Measurements from ENCODE around the gene SEMA3F. TPM values are rescaled to one million over a fixed set of nuclear protein-coding genes. Genes with fewer than 3 reads are reported as not detected.

The SEMA3F gene
- total RNA-seq, 3 donors from 2014 or later, result 10.7 to 15.3 (median 14.6) TPM

GRCh38 chr3:50134367-50134766 is 20.8 kb upstream of the SEMA3F start:
- no peak for DNase-seq
- no peak for TF ChIP-seq CTCF (IDR thresholded peaks at IDR 0.05)
- no peaks in the 10 kb centered on the region for H3K9me3 ChIP-seq
- ATAC-seq, result no peak
- H3K4me1 ChIP-seq (ENCODE audit: low read depth), result no peaks in the 10 kb centered on the region
- no peaks in the 10 kb centered on the region for H3K36me3 ChIP-seq (ENCODE audit: low read depth)
- intact Hi-C loops (cut with DNase I, micrococcal nuclease), result no loop called here
- no peak overlapping the region for H3K4me3 ChIP-seq

- H3K4me1 ChIP-seq (ENCODE audit: low read depth), result no peaks in the 10 kb centered on the region
- no peak for ATAC-seq
Observed at GRCh38 chr3:50135964-50136363, 19.2 kb upstream of the SEMA3F start.

GRCh38 chr3:50136714-50137405 is 18.3 kb upstream of the SEMA3F start:
- Histone ChIP-seq H3K9me3 (no peaks in the 10 kb centered on the region), H3K4me3 (no peak overlapping the region), H3K4me1 (ENCODE audit: low read depth) (no peaks in the 10 kb centered on the region), H3K36me3 (ENCODE audit: low read depth) (no peaks in the 10 kb centered on the region)
- no peak for TF ChIP-seq CTCF (IDR thresholded peaks at IDR 0.05)
- DNase-seq (no peak), ATAC-seq (no peak)
- intact Hi-C loops (cut with DNase I, micrococcal nuclease), result no loop called here

More at GRCh38 chr3:50135964-50136363, 19.2 kb upstream of the SEMA3F start:
- intact Hi-C loops (cut with DNase I, micrococcal nuclease), result no loop called here
- no peak for DNase-seq
- H3K36me3 ChIP-seq (ENCODE audit: low read depth), result no peaks in the 10 kb centered on the region
- H3K4me3 ChIP-seq, result no peak overlapping the region
- TF ChIP-seq CTCF (IDR thresholded peaks at IDR 0.05), result no peak
- H3K9me3 ChIP-seq, result no peaks in the 10 kb centered on the region

- no peak for TF ChIP-seq CTCF (IDR thresholded peaks at IDR 0.05)
- H3K4me3 ChIP-seq, result no peak overlapping the region
- intact Hi-C loops (cut with DNase I, micrococcal nuclease), result no loop called here
- no peaks in the 10 kb centered on the region for H3K36me3 ChIP-seq (ENCODE audit: low read depth)
- H3K4me1 ChIP-seq (ENCODE audit: low read depth), result no peaks in the 10 kb centered on the region
- ATAC-seq (no peak), DNase-seq (no peak)
- H3K9me3 ChIP-seq, result no peaks in the 10 kb centered on the region
Observed at GRCh38 chr3:50137531-50137930, 17.6 kb upstream of the SEMA3F start.

- TF ChIP-seq CTCF (IDR thresholded peaks at IDR 0.05), result no peak
- Histone ChIP-seq H3K4me3 (no peak overlapping the region), H3K4me1 (ENCODE audit: low read depth) (no peaks in the 10 kb centered on the region), H3K36me3 (ENCODE audit: low read depth) (no peaks in the 10 kb centered on the region), H3K9me3 (no peaks in the 10 kb centered on the region)
- DNase-seq, result no peak
- no peak for ATAC-seq
- intact Hi-C loops (cut with DNase I, micrococcal nuclease), result no loop called here
Observed at GRCh38 chr3:50138266-50139200, 16.6 kb upstream of the SEMA3F start.
